ENCODE data around the gene AP3B2.

- no peak for TF ChIP-seq EZH2 (IDR thresholded peaks at IDR 0.05; ENCODE audit: low read length, missing control alignments)
- TF ChIP-seq, protein P1, sequence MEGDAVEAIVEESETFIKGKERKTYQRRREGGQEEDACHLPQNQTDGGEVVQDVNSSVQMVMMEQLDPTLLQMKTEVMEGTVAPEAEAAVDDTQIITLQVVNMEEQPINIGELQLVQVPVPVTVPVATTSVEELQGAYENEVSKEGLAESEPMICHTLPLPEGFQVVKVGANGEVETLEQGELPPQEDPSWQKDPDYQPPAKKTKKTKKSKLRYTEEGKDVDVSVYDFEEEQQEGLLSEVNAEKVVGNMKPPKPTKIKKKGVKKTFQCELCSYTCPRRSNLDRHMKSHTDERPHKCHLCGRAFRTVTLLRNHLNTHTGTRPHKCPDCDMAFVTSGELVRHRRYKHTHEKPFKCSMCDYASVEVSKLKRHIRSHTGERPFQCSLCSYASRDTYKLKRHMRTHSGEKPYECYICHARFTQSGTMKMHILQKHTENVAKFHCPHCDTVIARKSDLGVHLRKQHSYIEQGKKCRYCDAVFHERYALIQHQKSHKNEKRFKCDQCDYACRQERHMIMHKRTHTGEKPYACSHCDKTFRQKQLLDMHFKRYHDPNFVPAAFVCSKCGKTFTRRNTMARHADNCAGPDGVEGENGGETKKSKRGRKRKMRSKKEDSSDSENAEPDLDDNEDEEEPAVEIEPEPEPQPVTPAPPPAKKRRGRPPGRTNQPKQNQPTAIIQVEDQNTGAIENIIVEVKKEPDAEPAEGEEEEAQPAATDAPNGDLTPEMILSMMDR (conservative IDR thresholded peaks at IDR 0.05 in 1 of 2, IDR thresholded peaks at IDR 0.05 in 1 of 2; ENCODE audit: low read depth in 1 of 2, low read length in 2 of 2): no peak
These were observed 11.8 kb downstream of the AP3B2 start for GRCh38 chr15:82697735-82698407.
